Activated T-helper 1 cell treated with anti-CD3 and anti-CD28 coated beads, Interleukin-2, amount 50 U/mL, for 16 hours (primary cell): Measurements from ENCODE around the gene P2RY8.
"Not testable (repeated sequence)": the region's sequence is repeated elsewhere in the genome, so short reads cannot be mapped to it uniquely, and the experiment has no call there.

Experiments
- DNase-seq, 2 donors: peaks; one replicate each; pipeline ENCODE4 v3.0.0-alpha.2; 2020; ENCODE audit warnings: low read depth in 1 of 2, low spot score in 1 of 2

Gene P2RY8

DNA sequence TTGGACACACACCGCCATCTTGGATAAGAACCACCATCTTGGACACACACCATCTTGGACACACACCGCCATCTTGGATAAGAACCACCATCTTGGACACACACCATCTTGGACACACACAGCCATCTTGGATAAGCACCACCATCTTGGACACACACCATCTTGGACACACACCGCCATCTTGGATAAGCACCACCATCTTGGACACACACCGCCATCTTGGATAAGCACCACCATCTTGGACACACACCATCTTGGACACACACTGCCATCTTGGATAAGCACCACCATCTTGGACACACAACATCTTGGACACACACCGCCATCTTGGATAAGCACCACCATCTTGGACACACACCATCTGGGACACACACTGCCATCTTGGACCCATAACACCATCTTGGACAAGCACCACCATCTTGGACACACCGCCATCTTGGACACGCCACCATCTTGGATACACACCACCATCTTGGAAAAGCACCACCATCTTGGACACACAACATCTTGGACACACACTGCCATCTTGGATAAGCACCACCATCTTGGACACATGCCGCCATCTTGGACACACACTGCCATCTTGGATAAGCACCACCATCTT is 88.9 kb downstream of the P2RY8 start:
- not testable (repeated sequence) for DNase-seq

DNA sequence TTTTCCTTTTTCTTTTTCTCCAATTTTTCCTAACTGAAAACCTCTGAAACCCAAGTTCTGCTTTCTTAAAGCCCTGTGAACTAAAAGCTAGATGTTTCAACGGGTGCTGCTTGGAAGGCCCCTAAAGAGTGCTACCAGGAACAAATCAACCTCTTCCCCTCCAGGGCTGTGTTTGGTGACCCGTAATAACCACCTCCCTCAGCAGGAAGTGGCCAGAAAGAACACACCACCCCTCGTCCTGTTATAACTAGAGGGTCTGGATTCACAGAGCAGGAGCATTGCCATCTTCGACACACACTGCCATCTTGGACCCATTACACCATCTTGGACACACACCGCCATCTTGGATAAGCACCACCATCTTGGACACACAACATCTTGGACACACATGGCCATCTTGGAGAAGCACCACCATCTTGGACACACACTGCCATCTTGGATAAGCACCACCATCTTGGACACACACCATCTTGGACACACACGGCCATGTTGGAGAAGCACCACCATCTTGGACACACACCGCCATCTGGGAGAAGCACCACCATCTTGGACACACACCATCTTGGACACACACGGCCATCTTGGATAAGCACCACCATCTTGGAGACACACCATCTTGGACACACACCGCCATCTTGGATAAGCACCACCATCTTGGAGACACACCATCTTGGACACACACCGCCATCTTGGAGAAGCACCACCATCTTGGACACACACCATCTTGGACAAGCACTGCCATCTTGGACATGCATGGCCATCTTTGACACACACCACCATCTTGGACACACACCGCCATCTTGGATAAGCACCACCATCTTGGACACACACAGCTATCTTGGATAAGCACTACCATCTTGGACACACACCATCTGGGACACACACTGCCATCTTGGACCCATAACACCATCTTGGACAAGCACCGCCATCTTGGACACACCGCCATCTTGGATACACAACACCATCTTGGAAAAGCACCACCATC is 89.7 kb downstream of the P2RY8 start:
- not testable (repeated sequence) for DNase-seq

- DNase-seq: no peak
Observed at GRCh38 chrX:1444561-1445500, 92.2 kb downstream of the P2RY8 start.

- DNase-seq: no peak
Observed at GRCh38 chrX:1443496-1444075, 93.4 kb downstream of the P2RY8 start.

GRCh38 chrX:1442724-1443367 is 94.1 kb downstream of the P2RY8 start:
- DNase-seq: no peak

DNA sequence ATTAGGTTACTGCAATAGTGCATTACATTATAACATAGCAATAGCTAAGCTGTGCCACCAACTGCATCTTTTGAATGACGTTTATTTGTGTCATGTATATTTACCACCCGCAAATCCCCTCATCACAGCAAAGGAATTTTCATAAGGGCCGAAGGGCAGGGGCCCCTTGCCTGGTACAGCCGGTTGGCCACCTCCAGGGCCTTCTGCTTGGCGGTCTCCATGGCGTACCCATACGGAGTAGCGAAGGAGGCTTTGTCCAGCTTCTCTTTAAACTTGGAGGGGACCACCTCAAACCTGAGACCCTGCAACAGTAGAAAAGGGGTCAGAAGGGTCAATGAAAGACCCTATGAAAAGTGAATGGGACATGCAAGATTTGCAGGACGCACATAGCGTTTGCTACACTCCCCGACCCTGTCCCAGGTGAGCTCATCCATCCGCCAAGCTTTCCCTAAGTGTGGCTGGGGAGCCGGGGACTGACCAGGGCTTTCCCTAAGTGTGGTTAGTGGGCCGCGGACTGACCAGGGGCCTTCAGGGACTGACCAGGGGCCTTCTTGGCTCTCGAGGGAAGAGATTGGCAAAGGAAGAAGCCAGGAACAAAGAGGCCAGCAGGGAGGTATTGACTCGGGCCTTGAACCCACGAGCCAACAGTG is 94.8 kb downstream of the P2RY8 start:
- DNase-seq: no peak

GRCh38 chrX:1440506-1440905 is 96.5 kb downstream of the P2RY8 start:
- no peak for DNase-seq

DNA sequence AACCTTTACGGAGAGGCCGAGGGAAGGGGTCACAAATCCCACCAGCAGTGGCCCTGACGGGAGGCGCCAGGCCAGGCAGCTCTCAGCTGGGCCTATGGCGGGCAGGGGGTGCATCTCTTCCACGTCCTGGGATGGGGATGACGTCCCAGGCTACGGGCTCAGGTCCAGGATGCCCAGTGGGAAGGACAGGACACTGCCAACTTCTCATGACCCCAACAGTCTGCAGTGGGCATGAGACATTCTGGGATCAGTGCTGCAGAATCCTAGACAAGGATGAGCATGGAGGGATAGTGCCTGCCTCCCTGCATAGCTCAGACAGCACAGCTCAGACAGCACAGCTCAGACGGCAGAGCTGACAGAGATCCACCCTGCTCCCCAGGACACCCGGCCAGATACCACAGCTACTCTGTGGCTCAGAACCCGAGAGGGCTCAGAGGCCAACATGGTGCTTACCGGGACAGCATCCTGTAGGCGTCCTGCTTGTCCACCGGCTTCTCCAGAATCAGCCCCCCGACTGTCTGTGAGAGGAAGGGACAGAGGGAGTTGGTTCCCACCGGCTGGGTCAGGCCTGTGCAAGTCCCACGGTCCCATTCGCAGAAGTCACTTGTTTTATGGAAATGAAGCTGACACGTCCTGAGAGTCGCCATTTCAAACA is 101.6 kb downstream of the P2RY8 start:
- no peak for DNase-seq

DNA sequence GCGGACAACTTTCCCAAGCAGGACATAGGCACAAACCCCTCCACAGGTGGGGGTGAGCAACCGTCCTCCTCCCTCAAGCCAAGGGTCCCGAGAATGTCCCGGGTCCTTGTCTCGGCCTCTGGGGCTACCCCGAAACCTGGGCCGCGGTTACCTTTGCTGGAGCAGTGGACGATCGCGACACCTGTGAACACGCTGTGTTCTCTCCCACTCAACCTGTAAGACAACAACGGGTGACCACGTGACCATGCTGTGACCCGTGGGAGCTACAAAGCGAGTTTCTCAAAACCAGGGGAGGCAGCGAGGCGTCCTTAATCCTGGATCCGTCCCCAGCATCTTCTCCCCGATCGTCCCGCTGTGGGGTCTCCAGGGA is 102.1 kb downstream of the P2RY8 start:
- DNase-seq: no peak

GRCh38 chrX:1433646-1434357 is 103.2 kb downstream of the P2RY8 start:
- no peak for DNase-seq

DNA sequence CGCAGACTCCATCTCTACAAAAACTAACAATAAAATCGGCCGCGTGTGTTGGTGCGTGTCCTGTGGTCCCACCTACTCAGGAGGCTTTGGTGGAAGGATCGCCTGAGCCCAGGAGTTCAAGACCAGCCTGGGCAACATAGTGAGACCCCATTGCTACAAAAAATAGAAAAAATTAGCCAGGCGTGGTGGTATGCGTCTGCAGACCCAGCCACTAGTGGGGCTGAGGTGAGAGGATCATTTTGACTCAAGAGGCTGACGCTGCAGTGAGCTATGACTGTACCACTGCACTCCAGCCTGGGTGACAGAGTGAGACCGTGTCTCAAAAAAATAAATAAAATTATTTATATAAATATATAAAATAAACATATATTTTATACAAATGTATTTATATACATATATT is 106.5 kb downstream of the P2RY8 start:
- DNase-seq: no peak

DNA sequence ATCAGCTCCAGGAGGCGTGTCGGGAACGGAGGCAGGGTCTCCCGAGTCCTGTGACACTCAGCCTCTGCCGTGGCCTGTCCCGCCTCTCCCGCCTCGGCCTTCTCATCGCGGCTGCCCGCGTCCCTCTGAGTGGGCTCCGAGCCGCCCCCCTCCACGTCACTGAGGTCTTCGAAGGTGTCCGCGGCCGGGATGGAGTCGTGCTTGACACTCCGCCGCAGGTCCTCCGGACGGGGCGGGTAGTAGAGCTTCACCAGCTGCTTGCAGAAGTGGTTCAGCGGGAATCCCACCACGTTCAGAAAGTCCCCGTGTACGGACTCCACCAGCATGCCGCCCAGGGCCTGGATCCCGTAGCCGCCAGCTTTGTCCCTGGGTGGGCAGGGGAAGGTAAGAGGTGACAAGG is 109.2 kb downstream of the P2RY8 start:
- no peak for DNase-seq

DNA sequence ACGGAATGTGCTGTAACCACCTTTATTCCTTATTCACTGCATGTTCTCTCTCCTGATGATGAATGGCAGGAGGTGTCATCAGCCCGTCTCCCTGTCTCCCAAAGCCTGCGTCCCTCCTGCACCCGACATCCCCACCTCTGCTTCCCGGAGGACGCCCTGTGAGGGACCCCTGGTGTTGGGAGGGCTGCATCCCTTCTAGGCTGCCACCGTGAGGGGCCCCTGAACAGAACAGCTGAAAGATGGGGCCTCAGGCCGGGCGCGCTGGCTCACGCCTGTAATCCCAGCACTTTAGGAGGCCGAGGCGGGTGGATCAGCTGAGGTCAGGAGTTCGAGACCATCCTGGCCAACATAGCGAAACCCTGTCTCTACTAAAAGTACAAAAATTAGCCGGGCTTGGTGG is 110.7 kb downstream of the P2RY8 start:
- DNase-seq: not testable (repeated sequence)

DNA sequence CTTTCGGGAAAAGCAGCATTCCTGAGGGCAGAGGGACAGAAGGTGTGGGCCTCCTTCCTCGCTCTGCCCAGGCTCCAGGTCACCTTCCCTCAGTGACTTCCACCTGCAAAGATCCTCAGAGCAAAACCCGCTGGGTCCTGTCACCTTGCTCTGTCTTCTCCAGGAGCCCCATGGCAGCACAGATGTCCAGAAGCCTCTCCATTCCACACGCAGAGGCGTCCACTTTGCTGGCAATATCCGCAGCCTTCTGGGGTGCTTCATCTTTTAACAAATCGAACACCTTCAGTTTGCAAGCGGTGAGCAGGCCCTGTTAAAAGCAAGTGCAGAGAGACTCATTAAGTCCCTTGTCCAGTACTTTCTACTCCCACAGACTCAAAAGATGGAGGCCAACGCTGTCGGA is 111.6 kb downstream of the P2RY8 start:
- DNase-seq: no peak

- no peak for DNase-seq
Observed at GRCh38 chrX:1424147-1424851, 112.7 kb downstream of the P2RY8 start.

DNA sequence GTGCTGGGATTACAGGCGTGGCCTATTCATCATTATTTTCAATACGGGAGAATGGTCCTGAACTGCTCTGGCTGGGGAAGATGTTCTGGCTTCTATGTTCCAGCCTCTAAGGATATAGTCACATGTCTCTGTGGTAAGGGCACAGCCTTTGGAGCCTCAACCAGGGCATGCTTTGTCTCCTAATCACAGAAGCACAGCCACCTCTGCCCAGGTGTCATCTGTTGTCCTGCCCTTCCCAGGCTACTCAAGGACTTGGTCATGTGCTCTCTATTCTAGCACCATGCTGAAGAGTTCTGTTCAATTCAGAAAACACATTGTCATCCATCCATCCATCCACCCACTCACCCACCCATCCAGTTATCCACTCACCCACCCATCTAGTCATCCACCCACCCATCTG is 113.8 kb downstream of the P2RY8 start:
- DNase-seq: no peak

GRCh38 chrX:1422135-1422465 is 114.9 kb downstream of the P2RY8 start:
- no peak for DNase-seq

DNA sequence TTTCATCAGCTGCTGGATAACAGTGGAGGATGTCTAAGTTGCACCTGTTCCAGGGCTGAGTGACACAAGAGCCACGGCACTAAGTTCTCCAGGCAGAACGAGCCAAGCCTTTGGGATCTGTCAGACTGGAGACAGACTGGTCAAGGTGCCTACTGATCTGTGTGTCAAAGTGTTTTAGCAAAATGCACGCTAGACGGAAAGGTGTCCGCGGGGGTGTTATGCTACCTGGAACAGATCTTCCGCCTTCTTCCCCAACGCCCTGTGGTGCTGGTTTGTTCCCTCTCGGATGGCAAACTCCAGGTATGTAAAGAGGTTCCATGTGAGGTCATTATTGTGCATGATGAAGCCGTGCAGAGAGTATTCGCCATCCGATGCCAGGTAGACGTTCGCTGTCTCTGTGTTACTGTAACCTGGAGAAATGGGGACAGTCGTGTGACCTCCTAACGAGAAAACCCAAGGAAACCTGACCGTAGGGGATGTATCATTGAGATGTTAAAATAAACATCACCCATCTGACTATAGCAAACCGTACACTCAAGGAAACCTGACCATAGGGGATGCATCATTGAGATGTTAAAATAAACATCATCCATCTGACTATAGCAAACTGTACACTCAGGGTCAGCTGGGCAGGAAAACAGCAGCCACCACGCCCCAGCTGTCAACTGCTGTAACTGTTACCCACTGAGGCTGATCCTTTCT is 115.4 kb downstream of the P2RY8 start:
- DNase-seq: no peak
